Adrenal gland (tissue), 12 donors: ENCODE data around the gene AHI1. TPM values are rescaled to one million over a fixed set of nuclear protein-coding genes. Genes with fewer than 3 reads are reported as not detected.

Experiments used
- DNase-seq, 7 donors: peaks; one replicate each; pipeline ENCODE4 v3.0.0-alpha.2; 2019 to 2020
- H3K27ac ChIP-seq, 5 donors: fragments of 200-600 bp; sonication (generic) in 4 of 5; 1 replicate in 3 of 5; 2 replicates in 2 of 5; pipeline versions ENCODE4 v1.5.1 to v1.8.0; 2016 to 2020; ENCODE audit warnings: mild to moderate bottlenecking in 1 of 5
- H3K27me3 ChIP-seq: fragments of 200-600 bp; 2 replicates; pipeline ENCODE4 v1.8.0; 2021
- H3K36me3 ChIP-seq, 2 donors: fragments of 200-600 bp; replicated peaks in 1 of 2; 1 replicate in 1 of 2; 2 replicates in 1 of 2; pipeline versions ENCODE4 v1.5.1 to v1.8.0; 2018 to 2022
- H3K4me1 ChIP-seq, 2 donors: fragments of 200-600 bp; replicated peaks in 1 of 2; 1 replicate in 1 of 2; 2 replicates in 1 of 2; pipeline versions ENCODE4 v1.5.1 to v1.8.0; 2018 to 2021
- H3K4me3 ChIP-seq, 4 donors: fragments of 200-600 bp; sonication (generic) in 3 of 4; one replicate each; pipeline ENCODE4 v1.5.1; 2016 to 2018
- H3K9me3 ChIP-seq, 3 donors: fragments of 200-600 bp; sonication (generic) in 1 of 3; replicated peaks in 1 of 3; 1 replicate in 2 of 3; 2 replicates in 1 of 3; pipeline versions ENCODE4 v1.5.1 to v1.8.0; 2016 to 2021
- POLR2A ChIP-seq, 2 donors: fragments of 450-650 bp; IDR thresholded peaks; one replicate each; pipeline ENCODE4 v1.6.1; 2017; ENCODE audit warnings: antibody characterized with exemption in 2 of 2, mild to moderate bottlenecking in 2 of 2, moderate library complexity in 1 of 2
- WGBS, 4 donors: extraction: QIAGEN DNeasy Blood & Tissue Kit in 2 of 4; methylation state at CpG; one replicate each; pipeline versions ENCODE4 v1.1.5 to v1.1.7; 2013 to 2017; 5-methylcytosine and 5-hydroxymethylcytosine counted together
- intact Hi-C, 2 donors: fragments of 100-400 bp; cut with DNase I; formaldehyde crosslinking; loops; one replicate each; pipeline versions ENCODE4 v1.14.1 to v1.15.0; 2022 to 2023
- polyA plus RNA-seq, 3 donors: library from polyadenylated mRNA; stranded (reverse); fragments of 200-250 nt in 2 of 3; fragments of 350-450 nt in 1 of 3; fragmentation: Illumina TruSeq in 1 of 3; extraction: RNeasy Lipid Tissue Mini Kit (QIAGEN cat#74804) in 1 of 3; gene quantifications; one replicate each; pipeline ENCODE4 v1.2.3, GENCODE V29; 2013 to 2014
- total RNA-seq, 9 donors: library from RNA; depleted of rRNA in 4 of 9; stranded (reverse); fragments of >200 nt in 4 of 9; fragments of 120-200 nt in 1 of 9; fragmentation: NEBNext Ultra II Directional in 1 of 9; extraction: Animal tissue kit (Norgen Biotek cat#: 25700) in 1 of 9; gene quantifications; one replicate each; pipeline versions ENCODE4 v1.1.0 to v1.2.4, GENCODE V29; 2013 to 2023
- TF ChIP-seq, protein P1 (sequence below), 6 experiments: fragments of 450-650 bp in 4 of 6; fragments of 200-600 bp in 2 of 6; sonication (generic) in 1 of 6; IDR thresholded peaks; 1 replicate in 5 of 6; 2 replicates in 1 of 6; pipeline versions ENCODE4 v1.5.1 to v1.8.0; 2016 to 2021; ENCODE audit warnings: antibody characterized with exemption in 6 of 6, mild to moderate bottlenecking in 2 of 6, moderate library complexity in 1 of 6
- donor health status: healthy with polysubstance abuse.
- donor health status: Bipolar disorder and iron deficiency.
- donor health status: DM: yes; HTN: yes; CAD: no.
- donor health status: DM: no; HTN: no; CAD: no.
- donor health status: DM: no; HTN: no; CAD: no.
- donor health status: DM: yes; HTN: yes; CAD: no.

The AHI1 gene
- total and polyA plus RNA-seq, 12 donors: 9.2 to 68.7 (median 35.4) TPM

DNA sequence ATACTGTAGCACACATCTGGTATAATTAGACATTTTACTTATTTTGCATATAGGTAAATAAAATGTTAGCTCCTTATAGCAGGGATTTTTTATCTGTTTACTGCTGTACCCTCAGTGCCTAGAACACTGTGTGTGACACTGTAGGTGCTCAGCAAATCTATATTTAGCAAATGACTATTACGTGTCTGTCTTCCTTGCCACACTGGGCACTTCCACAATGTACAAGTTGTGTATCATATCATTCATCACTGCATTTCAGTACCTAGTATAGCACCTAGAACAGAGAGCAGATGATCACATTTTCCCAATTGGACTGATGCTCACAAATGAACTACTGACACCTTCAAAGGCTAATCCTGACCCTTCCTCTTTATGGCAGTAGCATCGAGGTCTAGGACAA lies 200.8 kb downstream of the AHI1 start:
- Histone ChIP-seq H3K27ac (no peak overlapping the region), H3K4me1 (peaks cover 0 to 2% of the 10 kb centered on the region in 2 donors), H3K27me3 (no peaks in the 10 kb centered on the region), H3K9me3 (no peaks in the 10 kb centered on the region), H3K4me3 (no peak overlapping the region), H3K36me3 (no peaks in the 10 kb centered on the region)
- intact Hi-C loops: no loop called here
- WGBS, 4 donors: 90 to 100% (median 93%) methylated on average over 2 of the region's 2 CpGs
- TF ChIP-seq POLR2A (IDR thresholded peaks at IDR 0.05): no peak
- TF ChIP-seq, protein P1, sequence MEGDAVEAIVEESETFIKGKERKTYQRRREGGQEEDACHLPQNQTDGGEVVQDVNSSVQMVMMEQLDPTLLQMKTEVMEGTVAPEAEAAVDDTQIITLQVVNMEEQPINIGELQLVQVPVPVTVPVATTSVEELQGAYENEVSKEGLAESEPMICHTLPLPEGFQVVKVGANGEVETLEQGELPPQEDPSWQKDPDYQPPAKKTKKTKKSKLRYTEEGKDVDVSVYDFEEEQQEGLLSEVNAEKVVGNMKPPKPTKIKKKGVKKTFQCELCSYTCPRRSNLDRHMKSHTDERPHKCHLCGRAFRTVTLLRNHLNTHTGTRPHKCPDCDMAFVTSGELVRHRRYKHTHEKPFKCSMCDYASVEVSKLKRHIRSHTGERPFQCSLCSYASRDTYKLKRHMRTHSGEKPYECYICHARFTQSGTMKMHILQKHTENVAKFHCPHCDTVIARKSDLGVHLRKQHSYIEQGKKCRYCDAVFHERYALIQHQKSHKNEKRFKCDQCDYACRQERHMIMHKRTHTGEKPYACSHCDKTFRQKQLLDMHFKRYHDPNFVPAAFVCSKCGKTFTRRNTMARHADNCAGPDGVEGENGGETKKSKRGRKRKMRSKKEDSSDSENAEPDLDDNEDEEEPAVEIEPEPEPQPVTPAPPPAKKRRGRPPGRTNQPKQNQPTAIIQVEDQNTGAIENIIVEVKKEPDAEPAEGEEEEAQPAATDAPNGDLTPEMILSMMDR (IDR thresholded peaks at IDR 0.05): no peak
- no peak for DNase-seq

DNA sequence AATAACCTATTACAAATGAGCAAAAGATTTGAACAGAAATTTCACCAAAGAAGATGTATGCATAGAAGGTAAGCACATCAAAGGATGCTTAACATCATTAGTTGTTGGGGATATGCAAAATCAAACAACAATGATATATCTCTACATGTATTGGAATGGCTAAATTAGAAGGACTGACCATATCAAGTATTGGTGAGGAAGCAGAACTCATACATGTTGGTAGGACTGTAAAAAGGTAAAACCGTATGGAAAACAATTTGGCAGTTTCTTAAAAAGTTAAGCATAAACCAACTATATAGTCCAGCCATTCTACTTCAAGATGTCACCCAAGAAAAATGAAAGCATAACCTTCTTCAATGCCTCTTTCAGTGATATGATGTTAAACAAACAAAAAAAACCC lies 202.5 kb downstream of the AHI1 start:
- 95 to 100% (median 97%) methylated on average over 1 of the region's 1 CpG for WGBS, 4 donors
- Histone ChIP-seq H3K27me3 (no peaks in the 10 kb centered on the region), H3K36me3 (no peaks in the 10 kb centered on the region), H3K4me1 (peaks cover 4 to 8% of the 10 kb centered on the region in 2 donors), H3K27ac (no peak overlapping the region), H3K9me3 (no peaks in the 10 kb centered on the region), H3K4me3 (no peak overlapping the region)
- no peak for DNase-seq
- TF ChIP-seq, protein P1 (IDR thresholded peaks at IDR 0.05): no peak
- no peak for TF ChIP-seq POLR2A (IDR thresholded peaks at IDR 0.05)
- intact Hi-C loops: no loop called here

DNA sequence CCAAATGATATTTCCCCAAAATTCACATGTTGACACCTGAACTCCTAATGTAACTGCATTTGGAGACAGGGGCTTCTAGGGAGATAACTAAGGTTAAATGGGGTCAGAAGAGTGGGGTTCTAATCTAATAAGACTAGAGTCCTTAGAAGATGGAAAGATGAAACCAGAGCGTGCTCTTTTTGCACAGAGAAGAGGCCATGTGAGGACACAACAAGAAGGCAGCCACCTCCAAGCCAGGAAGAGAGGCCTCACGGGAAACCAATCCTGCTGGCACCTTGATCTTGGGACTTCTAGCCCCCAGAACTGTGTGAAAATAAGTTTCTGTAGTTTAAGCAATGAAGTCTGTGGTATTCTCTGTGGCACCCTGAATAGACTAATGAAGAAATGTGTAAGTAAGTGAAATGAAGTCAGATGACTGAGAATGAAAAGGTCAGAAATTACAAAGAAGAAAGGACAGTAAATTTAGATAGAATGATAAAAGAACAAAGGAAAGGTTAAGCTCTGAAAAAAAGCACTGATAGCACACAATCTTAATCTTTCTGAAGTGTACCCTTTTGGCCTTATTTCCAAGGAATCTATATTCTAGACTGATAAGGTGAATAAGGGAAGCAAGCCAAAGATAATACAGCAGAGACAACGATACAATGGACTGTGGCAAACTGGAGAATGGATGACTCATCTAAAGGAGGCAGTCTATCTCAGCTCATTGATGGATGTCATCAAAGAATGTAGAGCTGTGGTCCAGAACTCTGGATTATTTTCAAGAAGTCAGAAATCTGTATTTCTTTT lies 206.1 kb downstream of the AHI1 start:
- DNase-seq: no peak
- intact Hi-C loops: no loop called here
- no peak for TF ChIP-seq POLR2A (IDR thresholded peaks at IDR 0.05)
- TF ChIP-seq, protein P1 (IDR thresholded peaks at IDR 0.05): no peak
- WGBS, 4 donors: 62 to 67% (median 64%) methylated on average over 3 of the region's 3 CpGs
- no peaks in the 10 kb centered on the region for H3K36me3 ChIP-seq
- no peak overlapping the region for H3K4me3 ChIP-seq
- H3K9me3 ChIP-seq: no peaks in the 10 kb centered on the region
- H3K27me3 ChIP-seq: no peaks in the 10 kb centered on the region
- peaks cover 4 to 8% of the 10 kb centered on the region in 2 donors for H3K4me1 ChIP-seq
- H3K27ac ChIP-seq: no peak overlapping the region

DNA sequence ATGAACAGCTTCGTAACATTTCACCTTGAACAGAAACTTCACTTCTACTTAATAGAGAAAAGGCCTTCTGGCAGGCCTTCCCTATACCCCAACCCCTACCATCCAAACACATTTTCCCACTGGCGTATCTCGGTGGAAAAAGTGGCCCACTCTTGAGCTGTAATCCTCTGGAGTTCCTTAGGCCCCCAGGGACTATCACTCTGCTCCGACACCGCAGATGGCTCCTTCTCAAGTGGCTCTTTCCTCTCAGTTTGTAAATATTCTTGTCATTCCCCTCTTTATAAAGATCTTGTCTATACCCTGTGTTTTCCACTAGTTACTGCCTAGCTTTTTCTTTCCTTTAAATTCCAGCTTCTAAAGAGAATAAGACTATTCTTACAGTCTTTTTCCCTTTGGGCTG lies 207.7 kb downstream of the AHI1 start:
- Histone ChIP-seq H3K27me3 (no peaks in the 10 kb centered on the region), H3K4me1 (peaks cover 4 to 8% of the 10 kb centered on the region in 2 donors), H3K27ac (no peak overlapping the region), H3K9me3 (no peaks in the 10 kb centered on the region), H3K4me3 (no peak overlapping the region), H3K36me3 (no peaks in the 10 kb centered on the region)
- DNase-seq: no peak
- intact Hi-C loops: no loop called here
- TF ChIP-seq, protein P1 (IDR thresholded peaks at IDR 0.05): no peak
- no peak for TF ChIP-seq POLR2A (IDR thresholded peaks at IDR 0.05)
- WGBS, 4 donors: 90 to 95% (median 91%) methylated on average over 5 of the region's 5 CpGs
